Astrocyte of the hippocampus (primary cell): ENCODE data around the gene DEDD2.
A peak's percentile ranks its signal among the peaks of the same experiment; 100 is the strongest.

Experiments used
- DNase-seq: peaks from one replicate; pipeline ENCODE4 v3.0.0; 2011; ENCODE audit warnings: low read depth, low spot score

DEDD2 gene

GRCh38 chr19:42228641-42229040 lies 11.2 kb upstream of the DEDD2 start:
- no peak for DNase-seq

DNA sequence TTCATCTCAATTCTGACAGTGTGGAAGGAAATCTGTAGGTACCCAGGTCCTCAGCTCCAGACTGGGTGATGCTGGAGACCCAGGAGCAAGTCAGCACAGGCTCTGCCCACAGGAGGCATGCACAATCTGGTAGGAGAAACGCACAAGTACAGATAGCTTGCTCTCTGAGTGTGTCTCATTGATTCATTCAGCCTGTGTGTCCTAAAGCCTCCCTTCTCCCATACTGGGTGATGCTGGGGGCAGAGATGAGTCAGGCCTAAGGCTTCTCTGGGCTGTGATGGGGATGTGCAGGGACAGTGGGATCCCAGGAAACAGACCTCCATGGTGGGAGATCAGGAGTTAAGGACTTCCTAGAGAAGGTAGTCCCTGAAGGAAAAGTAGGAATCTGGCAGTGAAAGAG lies 9.4 kb upstream of the DEDD2 start:
- DNase-seq = no peak

DNA sequence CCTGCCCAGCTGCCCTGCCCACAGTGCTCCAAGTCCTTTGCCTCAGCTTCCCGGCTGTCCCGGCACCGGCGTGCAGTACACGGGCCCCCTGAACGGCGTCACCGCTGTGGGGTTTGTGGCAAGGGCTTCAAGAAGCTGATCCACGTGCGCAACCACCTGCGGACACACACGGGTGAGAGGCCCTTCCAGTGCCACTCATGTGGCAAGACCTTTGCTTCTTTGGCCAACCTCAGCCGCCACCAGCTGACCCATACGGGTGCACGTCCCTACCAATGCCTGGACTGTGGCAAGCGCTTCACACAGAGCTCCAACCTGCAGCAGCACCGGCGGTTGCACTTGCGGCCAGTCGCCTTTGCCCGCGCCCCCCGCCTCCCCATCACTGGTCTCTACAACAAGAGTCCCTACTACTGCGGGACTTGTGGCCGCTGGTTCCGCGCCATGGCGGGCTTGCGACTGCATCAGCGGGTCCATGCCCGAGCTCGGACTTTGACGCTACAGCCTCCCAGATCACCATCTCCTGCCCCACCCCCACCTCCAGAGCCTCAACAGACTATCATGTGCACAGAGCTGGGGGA lies 8.3 kb upstream of the DEDD2 start:
- DNase-seq = no peak

DNA sequence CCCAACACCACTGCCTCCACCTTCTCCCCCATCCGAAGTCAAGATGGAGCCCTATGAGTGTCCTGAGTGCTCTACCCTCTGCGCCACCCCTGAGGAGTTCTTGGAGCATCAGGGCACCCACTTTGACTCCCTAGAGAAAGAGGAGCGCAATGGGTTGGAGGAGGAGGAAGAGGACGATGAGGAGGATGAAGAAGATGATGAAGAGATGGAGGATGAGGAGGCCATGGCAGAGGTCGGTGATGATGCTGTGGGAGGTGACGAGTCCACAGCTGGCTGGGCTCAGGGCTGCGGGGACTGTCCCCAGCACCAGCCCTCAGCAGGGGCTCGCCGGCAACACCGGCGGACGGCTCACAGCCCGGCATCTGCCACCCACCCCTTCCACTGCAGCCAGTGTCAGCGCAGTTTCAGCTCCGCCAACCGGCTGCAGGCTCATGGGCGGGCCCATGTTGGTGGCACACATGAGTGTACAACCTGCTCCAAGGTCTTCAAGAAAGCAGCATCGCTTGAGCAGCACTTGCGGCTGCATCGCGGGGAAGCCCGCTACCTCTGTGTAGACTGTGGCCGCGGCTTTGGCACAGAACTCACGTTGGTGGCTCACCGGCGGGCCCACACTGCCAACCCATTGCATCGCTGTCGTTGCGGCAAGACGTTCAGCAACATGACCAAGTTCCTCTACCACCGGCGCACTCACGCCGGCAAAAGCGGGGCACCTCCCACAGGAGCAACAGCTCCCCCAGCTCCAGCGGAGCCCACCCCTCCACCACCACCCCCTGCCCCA lies 7.7 kb upstream of the DEDD2 start:
- DNase-seq = no peak

GRCh38 chr19:42220751-42221097 lies 3.2 kb upstream of the DEDD2 start:
- DNase-seq = no peak

DNA sequence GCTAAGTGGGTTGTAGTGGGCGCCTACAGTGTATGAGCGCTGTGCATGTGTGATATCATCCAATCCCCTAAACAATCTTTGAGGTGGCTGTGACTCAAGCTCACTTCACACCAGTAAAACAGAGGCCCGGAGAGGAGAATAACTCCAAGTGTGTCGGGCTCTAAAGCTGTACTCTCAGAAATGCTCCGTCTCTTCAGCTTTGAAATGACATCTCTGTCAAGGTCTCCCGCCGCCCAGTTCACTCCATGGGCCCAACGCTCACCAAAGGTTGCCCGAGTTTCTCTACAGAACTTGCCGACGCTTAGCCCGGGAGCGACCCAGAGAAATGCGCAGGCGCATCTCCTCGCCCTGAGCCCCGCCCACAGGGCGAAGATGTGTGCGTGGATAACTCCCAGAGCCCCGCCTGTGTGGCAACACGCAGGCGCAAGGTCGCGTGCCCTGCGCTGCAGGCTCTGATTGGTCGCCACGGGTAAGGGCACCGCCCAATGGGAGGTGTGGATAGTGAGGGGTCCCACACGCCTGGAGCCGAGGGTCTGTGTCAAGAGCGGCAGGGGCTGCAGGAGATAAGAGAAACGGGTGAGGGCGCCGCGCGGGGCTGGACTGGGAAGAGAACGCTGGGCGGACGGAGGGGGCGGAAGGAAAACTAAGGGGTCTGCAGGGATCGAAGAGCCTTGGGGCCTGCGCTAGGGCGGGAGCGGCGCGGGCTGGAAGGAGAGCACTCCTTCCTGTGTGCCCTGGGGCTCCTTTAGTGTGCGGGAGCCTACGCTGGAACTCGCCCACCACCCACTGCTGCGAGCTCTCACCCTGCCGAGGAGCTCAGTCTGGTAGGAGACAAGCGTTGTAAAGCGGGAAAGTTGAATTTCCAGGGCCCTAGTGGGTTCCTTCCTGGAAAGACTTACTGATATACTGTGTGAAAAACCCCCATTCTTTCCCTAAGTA lies 2.6 kb upstream of the DEDD2 start, which contains the start of gene ZNF526:
TSS of gene ZNF526 (plus strand) at position 501 of the 939 bp plus-strand sequence. CDS start 4,092 bp downstream, outside the sequence.
- peak; percentile 99 for DNase-seq

GRCh38 chr19:42216653-42217519 lies 591 bp downstream of the DEDD2 start:
- peak; percentile 63 for DNase-seq

GRCh38 chr19:42214810-42215485 lies 2.5 kb downstream of the DEDD2 start:
- no peak for DNase-seq

- DNase-seq = no peak
Measured at GRCh38 chr19:42212886-42213285, 4.6 kb downstream of the DEDD2 start.

- no peak for DNase-seq
Measured at GRCh38 chr19:42208612-42209011, 8.9 kb downstream of the DEDD2 start.

GRCh38 chr19:42207767-42208271 lies 9.7 kb downstream of the DEDD2 start:
- DNase-seq = peak; percentile 75

DNA sequence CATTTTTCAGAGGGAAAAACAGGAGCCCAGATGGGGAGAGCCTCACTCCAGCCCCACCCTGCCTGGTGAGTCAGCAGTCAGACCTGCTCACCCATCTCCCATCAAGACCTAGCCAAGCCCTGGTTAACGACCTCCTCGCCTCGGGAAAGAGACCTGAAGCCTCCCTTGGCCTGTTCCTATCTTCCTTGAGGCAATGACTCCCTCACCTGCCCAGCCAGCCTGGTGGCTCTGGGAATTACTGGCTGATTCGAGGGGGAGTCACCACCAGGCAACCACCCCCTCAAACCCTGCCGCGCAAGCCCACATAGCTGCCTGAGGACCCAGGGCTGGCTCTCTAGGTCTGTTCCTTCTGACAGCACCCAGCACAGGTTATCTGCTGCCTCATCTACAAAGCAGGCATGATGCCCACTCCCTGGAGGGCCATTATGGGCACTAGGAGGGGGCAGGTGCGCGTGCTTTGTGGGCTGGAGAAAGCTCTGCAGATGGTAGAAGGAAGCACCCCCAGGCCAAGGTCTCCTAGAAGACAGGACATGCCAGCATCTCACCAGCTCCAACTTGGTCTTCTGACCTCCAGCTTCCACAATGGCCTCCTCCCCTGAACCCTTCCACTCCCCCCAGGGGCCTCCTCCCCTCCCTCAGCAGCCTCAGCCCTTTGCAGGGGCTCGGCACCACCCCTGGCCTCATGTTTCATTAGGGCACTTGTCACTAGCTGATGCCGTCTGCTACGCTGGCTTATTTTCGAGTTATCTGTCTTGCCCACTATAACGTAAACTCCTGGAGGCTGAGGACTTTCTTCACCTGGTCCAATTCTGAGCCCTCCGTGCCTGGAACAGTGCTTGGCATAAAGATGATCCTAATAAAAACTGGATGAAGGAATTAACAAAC lies 10.4 kb downstream of the DEDD2 start:
- DNase-seq = no peak

DNA sequence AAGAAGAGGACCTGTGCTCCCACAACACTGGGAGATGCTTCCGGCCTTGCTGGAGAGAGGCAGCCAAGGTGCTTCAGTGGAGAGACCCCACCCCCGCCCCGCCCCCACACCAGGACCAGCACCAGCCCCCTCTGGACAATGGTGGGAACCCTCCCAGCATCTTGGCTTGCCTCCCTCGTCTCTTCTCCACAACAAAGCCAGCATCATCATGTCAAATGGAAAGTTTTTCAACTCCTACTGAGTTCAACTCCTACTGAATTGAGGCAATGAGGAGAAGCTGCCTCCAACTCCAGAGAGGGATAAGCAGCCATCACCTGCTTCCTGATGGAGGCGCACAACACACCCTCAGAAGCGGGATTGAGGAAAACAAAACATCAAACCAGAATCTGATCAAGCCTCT lies 12.8 kb downstream of the DEDD2 start:
- no peak for DNase-seq

DNA sequence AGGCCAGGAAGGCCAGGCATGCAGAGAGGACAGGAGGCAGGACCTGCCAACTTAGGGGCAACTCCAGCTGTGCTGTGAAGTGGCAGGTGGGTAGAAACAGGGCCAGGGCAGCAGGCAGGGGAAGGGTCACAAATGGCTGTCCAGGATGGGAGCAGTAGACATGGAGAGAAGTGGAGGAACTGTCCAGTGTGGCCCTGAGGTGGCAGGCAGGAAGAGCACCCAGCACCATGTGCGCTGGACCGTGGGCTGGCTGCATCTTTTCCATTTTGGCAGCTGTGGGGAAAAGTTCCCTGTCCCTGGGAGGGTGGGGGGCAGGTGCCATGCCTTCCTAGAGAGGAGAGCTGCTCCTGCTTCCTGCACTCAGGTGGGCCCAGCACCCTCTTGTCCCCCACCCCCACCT lies 13.8 kb downstream of the DEDD2 start:
- no peak for DNase-seq

DNA sequence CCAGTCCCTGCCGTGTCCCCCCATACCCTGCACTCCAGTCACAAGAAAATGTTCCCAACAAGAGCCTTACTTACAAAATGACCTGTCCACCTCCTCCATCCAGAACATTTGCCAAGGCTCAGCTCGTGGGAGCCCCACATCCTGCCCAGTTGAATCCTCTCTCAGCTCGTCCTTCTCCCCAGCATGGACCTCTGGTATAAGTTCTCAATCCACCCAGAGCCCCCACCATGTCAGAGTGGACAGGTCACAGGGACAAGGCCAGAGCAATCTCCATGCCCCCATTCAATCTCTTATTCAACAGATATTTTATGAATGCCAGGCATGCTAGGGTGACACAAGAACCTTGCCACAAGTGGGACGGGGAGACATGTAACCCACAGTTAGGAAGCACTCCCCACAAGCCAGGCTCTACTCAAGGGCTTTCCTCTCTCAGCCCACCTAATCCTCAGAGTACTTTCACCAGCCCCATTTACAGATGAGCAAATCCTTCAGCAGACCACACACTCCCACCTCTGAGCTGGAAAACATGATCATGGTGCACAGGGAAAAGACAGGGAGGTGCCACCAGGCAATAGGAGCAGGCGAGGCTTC lies 15.1 kb downstream of the DEDD2 start:
- DNase-seq = no peak

GRCh38 chr19:42201489-42202289 lies 15.8 kb downstream of the DEDD2 start:
- no peak for DNase-seq

DNA sequence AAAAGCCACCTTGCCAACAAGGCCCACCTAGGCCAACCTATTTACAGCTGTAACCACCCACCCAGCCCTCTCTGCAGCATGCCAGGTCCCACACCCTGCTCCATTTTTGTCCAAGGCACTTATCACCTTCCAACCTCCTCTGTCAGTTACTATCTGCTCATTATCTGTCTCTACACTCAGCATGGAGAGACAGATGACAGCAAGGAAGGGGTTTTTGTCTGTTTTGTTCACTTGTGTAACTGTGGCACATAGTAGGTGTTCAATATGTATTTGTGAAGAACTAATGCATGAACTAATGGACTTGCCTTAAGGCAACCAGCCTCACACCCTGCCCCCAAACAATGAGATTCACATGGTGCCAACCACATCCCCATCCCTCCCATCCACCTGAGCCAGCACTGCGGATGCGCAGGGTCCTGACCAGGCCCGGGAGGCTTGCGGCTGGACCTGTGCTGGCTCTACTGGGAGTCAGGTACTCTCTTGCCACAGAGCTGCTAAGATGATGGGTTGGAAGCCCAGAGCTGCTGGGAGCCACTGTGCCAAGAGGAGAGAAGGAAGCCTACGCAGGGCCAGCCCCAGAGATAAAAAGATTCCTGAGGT lies 17.3 kb downstream of the DEDD2 start:
- no peak for DNase-seq
